ENCODE measurements around the gene EPHB2.

- TF ChIP-seq POLR2AphosphoS5 (IDR thresholded peaks at IDR 0.05), result no peak
- no peak for TF ChIP-seq POLR2A (IDR thresholded peaks at IDR 0.05)
- TF ChIP-seq CTCF (IDR thresholded peaks at IDR 0.05), result no peak
- no peak for TF ChIP-seq EP300 (IDR thresholded peaks at IDR 0.05)
Measured at GRCh38 chr1:22801761-22802160, 91.1 kb downstream of the EPHB2 start.

Measured in sigmoid colon (tissue), 4 donors.